HFF-Myc (cell line): ENCODE results near the gene TRAF2.
"Not testable (repeated sequence)": the region's sequence is repeated elsewhere in the genome, so short reads cannot be mapped to it uniquely, and the experiment has no call there.

Experiments
- DNase-seq: peaks from one replicate; pipeline ENCODE4 v3.0.0-alpha.2; 2011; ENCODE audit warnings: low read depth; ENCODE audit errors: extremely low read depth
- H3K4me3 ChIP-seq: replicated peaks from 2 replicates; pipeline ENCODE4 v1.5.1; 2011; ENCODE audit warnings: low read depth, mild to moderate bottlenecking, control low read depth, low read length
- CTCF ChIP-seq: IDR thresholded peaks from 2 replicates; pipeline ENCODE4 v1.5.1; 2012; ENCODE audit warnings: mild to moderate bottlenecking, low read depth, low read length, control low read depth; ENCODE audit errors: missing control alignments

TRAF2 gene

GRCh38 chr9:136882109-136882946 lies 4.0 kb upstream of the TRAF2 start:
- no peak for TF ChIP-seq CTCF
- DNase-seq: peak; percentile 50
- no peak overlapping the region for H3K4me3 ChIP-seq

GRCh38 chr9:136882947-136883283 lies 3.4 kb upstream of the TRAF2 start:
- DNase-seq, H3K4me3 ChIP-seq: not testable (repeated sequence)

- not testable (repeated sequence) for DNase-seq, H3K4me3 ChIP-seq
Observed at GRCh38 chr9:136883670-136884069, 2.6 kb upstream of the TRAF2 start.

GRCh38 chr9:136886610-136887597 lies 588 bp downstream of the TRAF2 start:
- DNase-seq: no peak
- H3K4me3 ChIP-seq: peak overlapping the region; percentile 90
- TF ChIP-seq CTCF: no peak

GRCh38 chr9:136888454-136888853 lies 2.1 kb downstream of the TRAF2 start:
- TF ChIP-seq CTCF: no peak

GRCh38 chr9:136889858-136890257 lies 3.5 kb downstream of the TRAF2 start:
- TF ChIP-seq CTCF: no peak
- no peak overlapping the region for H3K4me3 ChIP-seq
- DNase-seq: no peak

More at GRCh38 chr9:136888454-136888853, 2.1 kb downstream of the TRAF2 start:
- no peak overlapping the region for H3K4me3 ChIP-seq
- DNase-seq: no peak

- TF ChIP-seq CTCF: no peak
- no peak overlapping the region for H3K4me3 ChIP-seq
- no peak for DNase-seq
Observed at GRCh38 chr9:136890661-136891060, 4.3 kb downstream of the TRAF2 start.
